ENCODE results near the gene TBX5.

DNA sequence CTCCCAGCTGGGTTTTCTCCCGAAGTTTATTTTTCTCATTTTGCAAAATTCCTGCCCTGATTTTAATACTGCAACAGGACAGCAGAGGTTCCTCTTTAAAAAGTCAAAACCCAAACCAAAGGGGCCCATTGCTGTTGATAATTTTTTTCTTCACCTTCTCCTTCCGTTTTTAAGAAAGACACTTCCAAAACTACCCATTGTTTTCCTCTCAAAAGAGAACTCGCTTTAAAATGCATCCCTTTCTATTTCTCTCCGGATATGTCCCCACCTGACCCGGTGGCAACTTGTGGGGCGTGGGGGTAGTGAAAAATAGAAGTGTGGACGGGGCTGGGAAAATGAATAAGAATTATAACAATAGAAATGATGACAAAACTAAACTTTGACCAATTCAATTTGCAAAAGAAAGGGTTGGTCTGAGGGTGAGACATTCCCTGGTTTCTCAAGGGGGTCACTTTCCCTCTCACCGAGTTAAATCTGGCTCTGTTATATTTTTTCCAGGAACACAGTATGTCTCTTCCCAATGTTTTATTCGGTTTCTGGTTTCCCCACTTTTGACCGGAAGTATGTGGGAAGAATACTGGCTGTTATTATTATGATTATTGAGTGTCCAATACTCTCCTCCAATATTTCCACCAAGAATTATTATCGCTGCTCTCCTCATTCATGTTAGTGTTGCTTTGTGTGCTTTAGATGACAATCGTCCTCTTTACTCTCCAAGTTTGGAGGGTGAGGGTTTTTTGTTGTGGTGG lies 4.1 kb upstream of the TBX5 start:
- TF ChIP-seq TAF1 (IDR thresholded peaks at IDR 0.05; ENCODE audit: borderline replicate concordance, insufficient read depth, low read length), result no peak
- TF ChIP-seq, protein P1, sequence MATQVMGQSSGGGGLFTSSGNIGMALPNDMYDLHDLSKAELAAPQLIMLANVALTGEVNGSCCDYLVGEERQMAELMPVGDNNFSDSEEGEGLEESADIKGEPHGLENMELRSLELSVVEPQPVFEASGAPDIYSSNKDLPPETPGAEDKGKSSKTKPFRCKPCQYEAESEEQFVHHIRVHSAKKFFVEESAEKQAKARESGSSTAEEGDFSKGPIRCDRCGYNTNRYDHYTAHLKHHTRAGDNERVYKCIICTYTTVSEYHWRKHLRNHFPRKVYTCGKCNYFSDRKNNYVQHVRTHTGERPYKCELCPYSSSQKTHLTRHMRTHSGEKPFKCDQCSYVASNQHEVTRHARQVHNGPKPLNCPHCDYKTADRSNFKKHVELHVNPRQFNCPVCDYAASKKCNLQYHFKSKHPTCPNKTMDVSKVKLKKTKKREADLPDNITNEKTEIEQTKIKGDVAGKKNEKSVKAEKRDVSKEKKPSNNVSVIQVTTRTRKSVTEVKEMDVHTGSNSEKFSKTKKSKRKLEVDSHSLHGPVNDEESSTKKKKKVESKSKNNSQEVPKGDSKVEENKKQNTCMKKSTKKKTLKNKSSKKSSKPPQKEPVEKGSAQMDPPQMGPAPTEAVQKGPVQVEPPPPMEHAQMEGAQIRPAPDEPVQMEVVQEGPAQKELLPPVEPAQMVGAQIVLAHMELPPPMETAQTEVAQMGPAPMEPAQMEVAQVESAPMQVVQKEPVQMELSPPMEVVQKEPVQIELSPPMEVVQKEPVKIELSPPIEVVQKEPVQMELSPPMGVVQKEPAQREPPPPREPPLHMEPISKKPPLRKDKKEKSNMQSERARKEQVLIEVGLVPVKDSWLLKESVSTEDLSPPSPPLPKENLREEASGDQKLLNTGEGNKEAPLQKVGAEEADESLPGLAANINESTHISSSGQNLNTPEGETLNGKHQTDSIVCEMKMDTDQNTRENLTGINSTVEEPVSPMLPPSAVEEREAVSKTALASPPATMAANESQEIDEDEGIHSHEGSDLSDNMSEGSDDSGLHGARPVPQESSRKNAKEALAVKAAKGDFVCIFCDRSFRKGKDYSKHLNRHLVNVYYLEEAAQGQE (IDR thresholded peaks at IDR 0.05; ENCODE audit: insufficient read depth in 1 of 2, low read depth in 2 of 2, low read length in 2 of 2), result no peak
- no peak for TF ChIP-seq POLR2AphosphoS5 (IDR thresholded peaks at IDR 0.05; ENCODE audit: low read depth, low read length)
- no peak for TF ChIP-seq SIN3A (IDR thresholded peaks at IDR 0.05; ENCODE audit: borderline replicate concordance, insufficient read depth, low read length)
- no peak for TF ChIP-seq FOXP2 (optimal IDR thresholded peaks at IDR 0.05; ENCODE audit: borderline replicate concordance, extremely low read depth, extremely low read length, insufficient read depth)

All from PFSK-1 (cell line).